ENCODE results near the gene CETN2. TPM values are rescaled to one million over a fixed set of nuclear protein-coding genes. Genes with fewer than 3 reads are reported as not detected.

Gene CETN2
- total RNA-seq, 1 experiment from 2014 or later = 23.8 TPM

- intact Hi-C loops (cut with micrococcal nuclease; ENCODE audit: unreplicated experiment) = no loop called here
- Histone ChIP-seq H3K27me3 (replicated peaks; ENCODE audit: control insufficient read depth, insufficient read depth, low read length) (no peaks in the 10 kb centered on the region), H3K36me3 (ENCODE audit: control insufficient read depth, insufficient read depth, low read length) (no peaks in the 10 kb centered on the region), H3K4me3 (ENCODE audit: low read depth, low read length) (no peak overlapping the region), H3K9me3 (no peaks in the 10 kb centered on the region), H3K4me1 (no peaks in the 10 kb centered on the region)
- ChIA-PET CTCF (no interaction called here), POLR2A (no interaction called here)
- TF ChIP-seq, protein P1, sequence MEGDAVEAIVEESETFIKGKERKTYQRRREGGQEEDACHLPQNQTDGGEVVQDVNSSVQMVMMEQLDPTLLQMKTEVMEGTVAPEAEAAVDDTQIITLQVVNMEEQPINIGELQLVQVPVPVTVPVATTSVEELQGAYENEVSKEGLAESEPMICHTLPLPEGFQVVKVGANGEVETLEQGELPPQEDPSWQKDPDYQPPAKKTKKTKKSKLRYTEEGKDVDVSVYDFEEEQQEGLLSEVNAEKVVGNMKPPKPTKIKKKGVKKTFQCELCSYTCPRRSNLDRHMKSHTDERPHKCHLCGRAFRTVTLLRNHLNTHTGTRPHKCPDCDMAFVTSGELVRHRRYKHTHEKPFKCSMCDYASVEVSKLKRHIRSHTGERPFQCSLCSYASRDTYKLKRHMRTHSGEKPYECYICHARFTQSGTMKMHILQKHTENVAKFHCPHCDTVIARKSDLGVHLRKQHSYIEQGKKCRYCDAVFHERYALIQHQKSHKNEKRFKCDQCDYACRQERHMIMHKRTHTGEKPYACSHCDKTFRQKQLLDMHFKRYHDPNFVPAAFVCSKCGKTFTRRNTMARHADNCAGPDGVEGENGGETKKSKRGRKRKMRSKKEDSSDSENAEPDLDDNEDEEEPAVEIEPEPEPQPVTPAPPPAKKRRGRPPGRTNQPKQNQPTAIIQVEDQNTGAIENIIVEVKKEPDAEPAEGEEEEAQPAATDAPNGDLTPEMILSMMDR (IDR thresholded peaks at IDR 0.05; ENCODE audit: insufficient read depth in 1 of 2, low read depth in 1 of 2, low read length in 1 of 2, severe bottlenecking in 1 of 2, unreplicated experiment in 1 of 2) = no peak
- Mint-ChIP-seq H3K4me1 (ENCODE audit: low read depth, unreplicated experiment) (no peaks in the 10 kb centered on the region), H3K4me3 (ENCODE audit: unreplicated experiment) (no peak overlapping the region), H3K9me3 (ENCODE audit: unreplicated experiment) (no peaks in the 10 kb centered on the region), H3K27me3 (ENCODE audit: insufficient read depth, unreplicated experiment) (no peaks in the 10 kb centered on the region), H3K36me3 (ENCODE audit: insufficient read depth, unreplicated experiment) (peaks cover 44% of the 10 kb centered on the region), H3K27ac (ENCODE audit: unreplicated experiment) (no peak overlapping the region)
- DNase-seq = no peak
- no TSS peak for BruUV-seq (replicated peaks)
These were observed 34.8 kb upstream of the CETN2 start for GRCh38 chrX:152865232-152865920.

DNA sequence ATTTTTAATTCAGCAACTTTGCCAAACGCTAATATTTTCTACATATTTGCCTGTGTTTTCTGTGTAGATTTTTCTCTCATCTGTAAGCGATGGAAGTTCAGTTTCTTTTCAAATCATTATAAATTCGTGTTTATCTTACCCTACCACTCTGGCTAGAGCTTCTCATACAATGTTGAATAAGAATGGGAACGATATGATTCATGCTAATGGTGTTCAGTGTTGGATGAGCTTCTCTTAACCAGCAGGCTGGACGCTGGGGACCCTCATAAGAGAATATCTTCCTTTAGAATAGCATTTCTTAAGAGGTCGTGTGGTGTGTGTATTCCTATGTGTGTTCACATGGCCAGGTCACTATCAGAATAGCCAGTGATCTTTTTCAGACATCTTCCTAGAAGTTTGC lies 31.3 kb upstream of the CETN2 start:
- no peaks in the 10 kb centered on the region for H3K4me1 ChIP-seq
- H3K36me3 ChIP-seq (ENCODE audit: control insufficient read depth, insufficient read depth, low read length) = no peaks in the 10 kb centered on the region
- BruUV-seq (replicated peaks) = no TSS peak
- no peak overlapping the region for H3K4me3 ChIP-seq (ENCODE audit: low read depth, low read length)
- H3K27me3 ChIP-seq (replicated peaks; ENCODE audit: control insufficient read depth, insufficient read depth, low read length) = no peaks in the 10 kb centered on the region
- TF ChIP-seq, protein P1 (IDR thresholded peaks at IDR 0.05; ENCODE audit: insufficient read depth in 1 of 2, low read depth in 1 of 2, low read length in 1 of 2, severe bottlenecking in 1 of 2, unreplicated experiment in 1 of 2) = no peak
- H3K4me3 Mint-ChIP-seq (ENCODE audit: unreplicated experiment) = no peak overlapping the region
- DNase-seq = no peak
- H3K27ac Mint-ChIP-seq (ENCODE audit: unreplicated experiment) = no peak overlapping the region
- no peaks in the 10 kb centered on the region for H3K4me1 Mint-ChIP-seq (ENCODE audit: low read depth, unreplicated experiment)
- H3K36me3 Mint-ChIP-seq (ENCODE audit: insufficient read depth, unreplicated experiment) = peaks cover 39% of the 10 kb centered on the region
- no peaks in the 10 kb centered on the region for H3K27me3 Mint-ChIP-seq (ENCODE audit: insufficient read depth, unreplicated experiment)
- intact Hi-C loops (cut with micrococcal nuclease; ENCODE audit: unreplicated experiment) = no loop called here
- no peaks in the 10 kb centered on the region for H3K9me3 Mint-ChIP-seq (ENCODE audit: unreplicated experiment)
- ChIA-PET CTCF (no interaction called here), POLR2A (no interaction called here)
- no peaks in the 10 kb centered on the region for H3K9me3 ChIP-seq

DNA sequence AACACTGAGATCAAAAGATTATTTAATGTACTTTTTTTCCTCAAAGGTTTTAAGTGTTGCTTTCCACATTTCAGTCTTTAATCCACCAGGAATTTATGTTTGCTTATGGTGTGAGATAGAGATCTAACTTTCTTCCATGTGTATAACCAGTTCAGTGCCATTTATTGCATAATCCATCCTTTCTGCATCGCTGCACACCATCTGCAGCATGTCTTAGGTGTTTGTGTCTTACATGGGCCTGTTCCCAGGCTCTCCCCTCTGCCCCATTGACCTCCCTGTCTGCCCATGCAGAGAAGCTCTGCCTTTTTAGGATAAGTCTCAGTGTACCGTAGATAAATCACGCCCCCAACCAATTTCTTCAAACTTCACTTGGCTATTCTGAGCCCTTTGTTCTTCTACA lies 30.6 kb upstream of the CETN2 start:
- Mint-ChIP-seq H3K27ac (ENCODE audit: unreplicated experiment) (no peak overlapping the region), H3K36me3 (ENCODE audit: insufficient read depth, unreplicated experiment) (peaks cover 39% of the 10 kb centered on the region), H3K27me3 (ENCODE audit: insufficient read depth, unreplicated experiment) (no peaks in the 10 kb centered on the region), H3K4me1 (ENCODE audit: low read depth, unreplicated experiment) (no peaks in the 10 kb centered on the region), H3K4me3 (ENCODE audit: unreplicated experiment) (no peak overlapping the region), H3K9me3 (ENCODE audit: unreplicated experiment) (no peaks in the 10 kb centered on the region)
- H3K4me3 ChIP-seq (ENCODE audit: low read depth, low read length) = no peak overlapping the region
- no peaks in the 10 kb centered on the region for H3K9me3 ChIP-seq
- DNase-seq = no peak
- H3K27me3 ChIP-seq (replicated peaks; ENCODE audit: control insufficient read depth, insufficient read depth, low read length) = no peaks in the 10 kb centered on the region
- H3K36me3 ChIP-seq (ENCODE audit: control insufficient read depth, insufficient read depth, low read length) = no peaks in the 10 kb centered on the region
- no peaks in the 10 kb centered on the region for H3K4me1 ChIP-seq
- TF ChIP-seq, protein P1 (IDR thresholded peaks at IDR 0.05; ENCODE audit: insufficient read depth in 1 of 2, low read depth in 1 of 2, low read length in 1 of 2, severe bottlenecking in 1 of 2, unreplicated experiment in 1 of 2) = no peak
- intact Hi-C loops (cut with micrococcal nuclease; ENCODE audit: unreplicated experiment) = no loop called here
- POLR2A ChIA-PET = no interaction called here
- BruUV-seq (replicated peaks) = no TSS peak
- CTCF ChIA-PET = no interaction called here
